ENCODE results near the gene WSCD2.

The WSCD2 gene

GRCh38 chr12:108104657-108105056 lies 24.4 kb upstream of the WSCD2 start:
- H3K36me3 ChIP-seq (ENCODE audit: low read depth): no peaks in the 10 kb centered on the region
- TF ChIP-seq, protein P1, sequence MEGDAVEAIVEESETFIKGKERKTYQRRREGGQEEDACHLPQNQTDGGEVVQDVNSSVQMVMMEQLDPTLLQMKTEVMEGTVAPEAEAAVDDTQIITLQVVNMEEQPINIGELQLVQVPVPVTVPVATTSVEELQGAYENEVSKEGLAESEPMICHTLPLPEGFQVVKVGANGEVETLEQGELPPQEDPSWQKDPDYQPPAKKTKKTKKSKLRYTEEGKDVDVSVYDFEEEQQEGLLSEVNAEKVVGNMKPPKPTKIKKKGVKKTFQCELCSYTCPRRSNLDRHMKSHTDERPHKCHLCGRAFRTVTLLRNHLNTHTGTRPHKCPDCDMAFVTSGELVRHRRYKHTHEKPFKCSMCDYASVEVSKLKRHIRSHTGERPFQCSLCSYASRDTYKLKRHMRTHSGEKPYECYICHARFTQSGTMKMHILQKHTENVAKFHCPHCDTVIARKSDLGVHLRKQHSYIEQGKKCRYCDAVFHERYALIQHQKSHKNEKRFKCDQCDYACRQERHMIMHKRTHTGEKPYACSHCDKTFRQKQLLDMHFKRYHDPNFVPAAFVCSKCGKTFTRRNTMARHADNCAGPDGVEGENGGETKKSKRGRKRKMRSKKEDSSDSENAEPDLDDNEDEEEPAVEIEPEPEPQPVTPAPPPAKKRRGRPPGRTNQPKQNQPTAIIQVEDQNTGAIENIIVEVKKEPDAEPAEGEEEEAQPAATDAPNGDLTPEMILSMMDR (IDR thresholded peaks at IDR 0.05; ENCODE audit: poor library complexity, severe bottlenecking): no peak
- DNase-seq (ENCODE audit: low spot score): no peak
- no peak overlapping the region for H3K4me3 ChIP-seq (ENCODE audit: severe bottlenecking)
- no peak overlapping the region for H3K27ac ChIP-seq (ENCODE audit: poor library complexity, severe bottlenecking)
- ATAC-seq (ENCODE audit: low read depth): no peak
- no peaks in the 10 kb centered on the region for H3K4me1 ChIP-seq (ENCODE audit: insufficient read depth, poor library complexity, severe bottlenecking)
- no peaks in the 10 kb centered on the region for H3K27me3 ChIP-seq (ENCODE audit: insufficient read depth, poor library complexity, severe bottlenecking)
- no peaks in the 10 kb centered on the region for H3K9me3 ChIP-seq (ENCODE audit: severe bottlenecking)

DNA sequence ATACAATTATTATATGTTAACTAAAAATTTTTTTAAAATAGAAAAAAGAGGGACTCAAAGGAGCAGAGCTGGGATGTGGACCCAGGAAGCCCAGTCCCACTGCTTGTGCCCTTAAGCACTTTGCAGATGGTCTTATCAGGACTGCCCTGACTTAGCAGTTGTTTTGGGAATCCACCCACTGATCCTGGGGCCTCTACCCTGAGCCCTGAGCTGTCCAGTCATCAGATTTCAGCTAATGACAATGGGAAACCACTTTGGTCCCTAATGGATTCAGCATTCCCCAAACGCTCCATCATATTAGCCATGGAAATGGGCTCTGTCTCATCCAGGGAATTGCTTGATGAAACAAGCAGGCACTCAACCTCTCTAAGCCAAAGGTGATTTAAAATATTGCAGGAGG lies 22.5 kb upstream of the WSCD2 start:
- TF ChIP-seq, protein P1 (IDR thresholded peaks at IDR 0.05; ENCODE audit: poor library complexity, severe bottlenecking): no peak
- no peak for DNase-seq (ENCODE audit: low spot score)

GRCh38 chr12:108107293-108107692 lies 21.8 kb upstream of the WSCD2 start:
- Histone ChIP-seq H3K36me3 (ENCODE audit: low read depth) (no peaks in the 10 kb centered on the region), H3K27ac (ENCODE audit: poor library complexity, severe bottlenecking) (no peak overlapping the region), H3K4me3 (ENCODE audit: severe bottlenecking) (no peak overlapping the region), H3K27me3 (ENCODE audit: insufficient read depth, poor library complexity, severe bottlenecking) (no peaks in the 10 kb centered on the region), H3K9me3 (ENCODE audit: severe bottlenecking) (no peaks in the 10 kb centered on the region), H3K4me1 (ENCODE audit: insufficient read depth, poor library complexity, severe bottlenecking) (no peaks in the 10 kb centered on the region)
- no peak for DNase-seq (ENCODE audit: low spot score)
- no peak for ATAC-seq (ENCODE audit: low read depth)
- TF ChIP-seq, protein P1 (IDR thresholded peaks at IDR 0.05; ENCODE audit: poor library complexity, severe bottlenecking): no peak

More for the DNA sequence above, 22.5 kb upstream of the WSCD2 start:
- H3K36me3 ChIP-seq (ENCODE audit: low read depth): no peaks in the 10 kb centered on the region
- H3K4me1 ChIP-seq (ENCODE audit: insufficient read depth, poor library complexity, severe bottlenecking): no peaks in the 10 kb centered on the region
- H3K4me3 ChIP-seq (ENCODE audit: severe bottlenecking): no peak overlapping the region
- no peak overlapping the region for H3K27ac ChIP-seq (ENCODE audit: poor library complexity, severe bottlenecking)
- H3K27me3 ChIP-seq (ENCODE audit: insufficient read depth, poor library complexity, severe bottlenecking): no peaks in the 10 kb centered on the region
- no peaks in the 10 kb centered on the region for H3K9me3 ChIP-seq (ENCODE audit: severe bottlenecking)
- ATAC-seq (ENCODE audit: low read depth): no peak

- H3K36me3 ChIP-seq (ENCODE audit: low read depth): no peaks in the 10 kb centered on the region
- ATAC-seq (ENCODE audit: low read depth) (no peak), DNase-seq (ENCODE audit: low spot score) (no peak)
- no peak overlapping the region for H3K27ac ChIP-seq (ENCODE audit: poor library complexity, severe bottlenecking)
- TF ChIP-seq, protein P1 (IDR thresholded peaks at IDR 0.05; ENCODE audit: poor library complexity, severe bottlenecking): no peak
- H3K27me3 ChIP-seq (ENCODE audit: insufficient read depth, poor library complexity, severe bottlenecking): no peaks in the 10 kb centered on the region
- no peaks in the 10 kb centered on the region for H3K4me1 ChIP-seq (ENCODE audit: insufficient read depth, poor library complexity, severe bottlenecking)
- H3K4me3 ChIP-seq (ENCODE audit: severe bottlenecking): no peak overlapping the region
- H3K9me3 ChIP-seq (ENCODE audit: severe bottlenecking): no peaks in the 10 kb centered on the region
Observed at GRCh38 chr12:108109504-108109903, 19.6 kb upstream of the WSCD2 start.

DNA sequence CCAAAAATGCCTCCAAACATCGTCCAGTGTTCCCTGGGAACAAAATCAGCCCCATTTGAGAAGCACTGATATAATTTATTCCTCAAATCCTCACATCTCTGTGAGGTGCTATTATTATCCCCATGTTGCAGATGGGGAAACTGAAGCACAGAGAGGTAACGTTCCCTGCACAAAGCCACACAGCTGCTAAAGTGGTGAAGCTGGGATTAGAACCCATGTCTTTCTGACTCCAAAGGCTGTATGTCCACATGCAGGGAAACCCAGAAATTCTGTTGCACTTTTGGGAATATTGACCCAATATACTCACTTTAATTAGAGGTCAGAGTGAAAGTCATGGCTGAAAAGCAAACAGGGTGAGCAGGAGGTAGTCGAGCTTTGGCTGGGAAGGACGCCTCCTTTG lies 19.1 kb upstream of the WSCD2 start:
- Histone ChIP-seq H3K36me3 (ENCODE audit: low read depth) (no peaks in the 10 kb centered on the region), H3K4me3 (ENCODE audit: severe bottlenecking) (no peak overlapping the region), H3K4me1 (ENCODE audit: insufficient read depth, poor library complexity, severe bottlenecking) (no peaks in the 10 kb centered on the region), H3K27me3 (ENCODE audit: insufficient read depth, poor library complexity, severe bottlenecking) (no peaks in the 10 kb centered on the region), H3K27ac (ENCODE audit: poor library complexity, severe bottlenecking) (no peak overlapping the region), H3K9me3 (ENCODE audit: severe bottlenecking) (no peaks in the 10 kb centered on the region)
- ATAC-seq (ENCODE audit: low read depth) (no peak), DNase-seq (ENCODE audit: low spot score) (no peak)
- TF ChIP-seq, protein P1 (IDR thresholded peaks at IDR 0.05; ENCODE audit: poor library complexity, severe bottlenecking): no peak

Data from RWPE2 (cell line).